ENCODE data around the gene MYD88. TPM values are rescaled to one million over a fixed set of nuclear protein-coding genes. Genes with fewer than 3 reads are reported as not detected.

Gene MYD88
- polyA plus RNA-seq, 1 experiment = 32.4 TPM

- Histone ChIP-seq H3K27ac (ENCODE audit: low read depth, low read length) (peak overlapping the region; percentile 4), H3K9me3 (ENCODE audit: control insufficient read depth, insufficient read depth, low read length) (no peaks in the 10 kb centered on the region), H3K27me3 (ENCODE audit: control insufficient read depth, insufficient read depth, low read length) (no peaks in the 10 kb centered on the region), H3K4me3 (ENCODE audit: low read depth, low read length) (no peak overlapping the region)
- TF ChIP-seq CTCF (IDR thresholded peaks at IDR 0.05; ENCODE audit: low read depth, low read length) = no peak
- ChIA-PET CTCF (no interaction called here), POLR2A (no interaction called here)
- DNase-seq (ENCODE audit: low read depth, low spot score) = no peak
Observed at GRCh38 chr3:38173834-38174418, 35.5 kb downstream of the MYD88 start.

DNA sequence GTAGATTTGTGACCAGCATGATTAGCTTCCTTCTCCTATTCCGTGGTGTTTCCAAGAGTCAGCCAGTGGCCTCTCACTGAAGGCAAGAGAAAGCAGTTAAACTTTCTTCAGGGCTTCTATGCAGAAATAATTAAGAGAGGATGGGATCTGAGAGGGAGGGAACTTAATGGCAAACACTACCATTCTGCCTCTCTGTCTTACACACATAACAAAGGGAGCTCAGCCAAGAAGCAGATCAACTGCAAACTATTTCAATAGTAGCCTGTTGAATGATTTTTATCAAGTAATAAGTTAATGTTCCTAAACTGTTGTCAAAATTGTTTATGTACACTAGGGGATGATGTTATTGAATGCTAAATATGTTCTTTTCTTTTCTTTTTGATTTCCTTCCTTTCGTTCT is 38.7 kb downstream of the MYD88 start:
- no peak overlapping the region for H3K27ac ChIP-seq (ENCODE audit: low read depth, low read length)
- H3K9me3 ChIP-seq (ENCODE audit: control insufficient read depth, insufficient read depth, low read length) = no peaks in the 10 kb centered on the region
- ChIA-PET CTCF (no interaction called here), POLR2A (interaction anchor here (0.8 kb wide), 1 partner anchor 12 kb away, joined by 3 read pairs; no protein-coding TSS in a partner anchor)
- no peak for DNase-seq (ENCODE audit: low read depth, low spot score)
- no peak for TF ChIP-seq CTCF (IDR thresholded peaks at IDR 0.05; ENCODE audit: low read depth, low read length)
- H3K27me3 ChIP-seq (ENCODE audit: control insufficient read depth, insufficient read depth, low read length) = no peaks in the 10 kb centered on the region
- no peak overlapping the region for H3K4me3 ChIP-seq (ENCODE audit: low read depth, low read length)

GRCh38 chr3:38186781-38187180 is 48.3 kb downstream of the MYD88 start:
- H3K4me3 ChIP-seq (ENCODE audit: low read depth, low read length) = no peak overlapping the region
- POLR2A ChIA-PET = no interaction called here
- no peak for TF ChIP-seq CTCF (IDR thresholded peaks at IDR 0.05; ENCODE audit: low read depth, low read length)
- H3K27ac ChIP-seq (ENCODE audit: low read depth, low read length) = no peak overlapping the region
- DNase-seq (ENCODE audit: low read depth, low spot score) = no peak
- no peaks in the 10 kb centered on the region for H3K27me3 ChIP-seq (ENCODE audit: control insufficient read depth, insufficient read depth, low read length)
- CTCF ChIA-PET = interaction anchor here (1.0 kb wide), 1 partner anchor 310 kb away, joined by 3 read pairs; the partner anchor contains the start of gene EXOG
- H3K9me3 ChIP-seq (ENCODE audit: control insufficient read depth, insufficient read depth, low read length) = no peaks in the 10 kb centered on the region

DNA sequence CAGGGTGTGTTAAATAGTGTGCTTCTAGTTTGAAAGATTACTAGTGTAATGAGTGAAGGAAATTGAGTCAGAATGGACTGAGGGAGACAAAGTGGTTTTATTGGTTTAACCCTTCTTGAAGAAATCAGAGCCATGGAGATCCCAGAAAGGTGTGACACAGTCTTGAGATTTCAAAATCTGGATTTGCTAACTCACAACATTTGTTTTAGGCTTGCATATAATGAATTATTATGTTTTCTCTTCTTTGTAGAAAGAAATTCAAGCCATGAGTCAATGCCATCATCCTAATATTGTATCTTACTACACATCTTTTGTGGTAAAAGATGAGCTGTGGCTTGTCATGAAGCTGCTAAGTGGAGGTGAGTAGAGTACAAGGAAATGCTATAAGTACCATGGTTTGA is 52.0 kb downstream of the MYD88 start:
- ChIA-PET POLR2A (no interaction called here), CTCF (no interaction called here)
- no peak overlapping the region for H3K4me3 ChIP-seq (ENCODE audit: low read depth, low read length)
- no peaks in the 10 kb centered on the region for H3K9me3 ChIP-seq (ENCODE audit: control insufficient read depth, insufficient read depth, low read length)
- no peak for DNase-seq (ENCODE audit: low read depth, low spot score)
- TF ChIP-seq CTCF (IDR thresholded peaks at IDR 0.05; ENCODE audit: low read depth, low read length) = no peak
- no peaks in the 10 kb centered on the region for H3K27me3 ChIP-seq (ENCODE audit: control insufficient read depth, insufficient read depth, low read length)
- no peak overlapping the region for H3K27ac ChIP-seq (ENCODE audit: low read depth, low read length)

Small RNA genes within 50 kb of the gene (small RNA-seq; reads per million reads assigned to genes)
- gene RF00019 (ENCODE audit: insufficient read length, low read depth) = not detected

Other genes starting within 250 kb of the MYD88 start
- gene VILL, start 147.9 kb upstream of the MYD88 start, polyA plus RNA-seq (2011; rRNA removed) = 2.6 and 5.3 TPM in 2 replicates
- 14.4 and 17.0 TPM in 2 replicates for gene PLCD1, start 109.0 kb upstream of the MYD88 start, polyA plus RNA-seq (2011; rRNA removed)
- 0.04 and 0.06 TPM in 2 replicates for gene DLEC1, start 99.5 kb upstream of the MYD88 start, polyA plus RNA-seq (2011; rRNA removed)
- gene ACAA1, start 1.5 kb upstream of the MYD88 start, polyA plus RNA-seq (2011; rRNA removed) = 47.6 and 50.9 TPM in 2 replicates
- gene OXSR1, start 26.9 kb downstream of the MYD88 start, polyA plus RNA-seq (2011; rRNA removed) = 34.7 and 42.3 TPM in 2 replicates
- gene SLC22A13, start 127.2 kb downstream of the MYD88 start, polyA plus RNA-seq (2011; rRNA removed) = 0.15 and 0.19 TPM in 2 replicates
- not detected in 2 replicates for gene SLC22A14, start 143.6 kb downstream of the MYD88 start, polyA plus RNA-seq (2011; rRNA removed)
- 3.1 and 4.0 TPM in 2 replicates for gene XYLB, start 208.1 kb downstream of the MYD88 start, polyA plus RNA-seq (2011; rRNA removed)

All from AG04450 (cell line).